K562 (cell line): Measurements from ENCODE around the gene BRINP2. TPM values are rescaled to one million over a fixed set of nuclear protein-coding genes. Genes with fewer than 3 reads are reported as not detected.

Experiments
- ATAC-seq: fragments of 200-7000 bp; cut with Tn5 transposase; 3 replicates; pipeline ENCODE4 v1.9.1; 2020; ENCODE audit warnings: moderate library complexity
- BruUV-seq: library from RNA; stranded (reverse); fragments of 400-500 nt; replicated peaks from 2 replicates; lab custom pipeline; 2021; lab: Mats Ljungman, UMichigan
- CTCF ChIA-PET: fragments of 300-600 bp; formaldehyde crosslinking; extraction: SDS; loops from one replicate; lab custom pipeline; 2021; ENCODE audit warnings: low intra/inter-chr PET ratio; lab: Yijun Ruan, JAX
- POLR2A ChIA-PET: fragments of 300-600, 350-650 bp; sonication (Branson Sonifier 250); formaldehyde crosslinking; extraction: SDS; loops from one replicate; lab custom pipeline; 2021; ENCODE audit warnings: antibody characterized with exemption, inconsistent platforms; lab: Yijun Ruan, JAX
- DNase-seq, 4 experiments: peaks; one replicate each; pipeline versions ENCODE4 v3.0.0 to v3.0.0-alpha.2; 2011 to 2018; ENCODE audit warnings: low spot score in 3 of 4, mixed read lengths in 3 of 4; ENCODE audit errors: extremely low read depth in 1 of 4
- FAIRE-seq: peaks from 2 replicates; lab custom pipeline; 2011; peaks lifted over from hg19 to GRCh38; lab: Jason Lieb, UNC
- H2AFZ ChIP-seq: 2 replicates; pipeline ENCODE4 v1.6.0; 2011; ENCODE audit warnings: low read depth, low read length, control low read depth, inconsistent platforms
- H3K27ac ChIP-seq: fragments of 200-600 bp; 3 replicates; pipeline ENCODE4 v1.8.0; 2011; ENCODE audit warnings: low read depth, mild to moderate bottlenecking, control low read depth, inconsistent platforms, low read length, moderate library complexity, mixed read lengths; ENCODE audit errors: extremely low read depth
- H3K27me3 ChIP-seq, 2 experiments: fragments of 300-600 bp in 1 of 2; 2 replicates in 1 of 2; 3 replicates in 1 of 2; pipeline versions ENCODE4 v1.6.0 to v1.8.0; 2011; ENCODE audit warnings: inconsistent platforms in 2 of 2, low read length in 2 of 2, mild to moderate bottlenecking in 1 of 2, mixed read lengths in 1 of 2, moderate library complexity in 1 of 2; ENCODE audit not compliant: control insufficient read depth in 2 of 2, insufficient read depth in 2 of 2
- H3K36me3 ChIP-seq: fragments of 300-600 bp; 3 replicates; pipeline ENCODE4 v1.8.0; 2011; ENCODE audit warnings: mild to moderate bottlenecking, low read length, inconsistent platforms; ENCODE audit not compliant: control insufficient read depth, insufficient read depth
- H3K4me1 ChIP-seq, 2 experiments: fragments of 200-600 bp in 1 of 2; replicated peaks in 1 of 2; 2 replicates in 1 of 2; 3 replicates in 1 of 2; pipeline versions ENCODE4 v1.5.1 to v1.8.0; 2011; ENCODE audit warnings: inconsistent platforms in 2 of 2, low read length in 2 of 2, mild to moderate bottlenecking in 1 of 2, mixed read lengths in 1 of 2, moderate library complexity in 1 of 2; ENCODE audit not compliant: control insufficient read depth in 2 of 2, insufficient read depth in 2 of 2
- H3K4me2 ChIP-seq: 2 replicates; pipeline ENCODE4 v1.6.1; 2011; ENCODE audit warnings: low read length, control low read depth, inconsistent platforms, mixed read lengths; ENCODE audit not compliant: insufficient read depth
- H3K4me3 ChIP-seq: fragments of 200-600 bp; sonication (generic), shearing (Covaris generic); 2 replicates; pipeline ENCODE4 v1.5.1; 2016; ENCODE audit warnings: control low read depth, inconsistent platforms
- H3K79me2 ChIP-seq: fragments of 200-600 bp; 3 replicates; pipeline ENCODE4 v1.8.0; 2011; ENCODE audit warnings: low read length, inconsistent platforms; ENCODE audit not compliant: control insufficient read depth, insufficient read depth
- H3K9ac ChIP-seq, 2 experiments: 2 replicates each; pipeline versions ENCODE4 v1.6.0 to v1.6.1; 2011; ENCODE audit warnings: low read depth in 2 of 2, low read length in 2 of 2, control low read depth in 1 of 2, inconsistent platforms in 1 of 2, mild to moderate bottlenecking in 1 of 2, mixed read lengths in 1 of 2; ENCODE audit not compliant: insufficient read depth in 1 of 2
- H3K9me1 ChIP-seq: one replicate; pipeline ENCODE4 v1.6.0; 2011; ENCODE audit warnings: inconsistent platforms, mild to moderate bottlenecking, low read length, moderate library complexity; ENCODE audit not compliant: control insufficient read depth, insufficient read depth
- H3K9me3 ChIP-seq: replicated peaks from 2 replicates; pipeline ENCODE4 v1.5.1; 2011; ENCODE audit warnings: low read depth, low read length, inconsistent platforms; ENCODE audit not compliant: control insufficient read depth, insufficient read depth
- H4K20me1 ChIP-seq: replicated peaks from 2 replicates; pipeline ENCODE4 v1.6.1; 2011; ENCODE audit warnings: low read length, inconsistent platforms, mixed read lengths; ENCODE audit not compliant: control insufficient read depth, insufficient read depth
- HNRNPL ChIP-seq: fragments of 200-400 bp; formaldehyde crosslinking; IDR thresholded peaks from 2 replicates; pipeline ENCODE4 v1.6.1; 2017; ENCODE audit warnings: low read depth, mild to moderate bottlenecking, low read length
- KDM2B ChIP-seq: fragments of 250-450 bp; sonication (Bioruptor Pico); IDR thresholded peaks from 2 replicates; pipeline ENCODE4 v1.8.0; 2021; ENCODE audit warnings: mild to moderate bottlenecking, moderate library complexity
- MEF2D ChIP-seq: conservative IDR thresholded peaks from 2 replicates; pipeline ENCODE4 v1.6.1; 2016; ENCODE audit warnings: low read depth, missing genetic modification characterization, missing compliant biosample characterization
- TCF15 ChIP-seq: fragments of 250-450 bp; sonication (Bioruptor Pico); IDR thresholded peaks from 2 replicates; pipeline ENCODE4 v1.8.0; 2022; ENCODE audit warnings: moderate library complexity, mild to moderate bottlenecking, inconsistent platforms
- WGBS: fragments of 100-300 bp; shearing (Covaris generic); methylation state at CpG from one replicate; pipeline ENCODE4 v1.1.6; 2016; ENCODE audit warnings: low coverage, mixed read lengths; ENCODE audit not compliant: insufficient coverage; ENCODE audit errors: missing lambda C conversion rate; 5-methylcytosine and 5-hydroxymethylcytosine counted together
- in situ Hi-C: fragments of 300-500 bp; cut with MboI; formaldehyde crosslinking; loops from 4 replicates; pipeline ENCODE4 v1.15.0; 2018; ENCODE audit warnings: inconsistent platforms, mixed read lengths
- intact Hi-C: fragments of 100-400 bp; cut with micrococcal nuclease; formaldehyde crosslinking; loops from 2 replicates; pipeline ENCODE4 v1.14.2; 2022
- polyA plus RNA-seq, 8 experiments: library from polyadenylated mRNA; depleted of rRNA in 4 of 8; stranded (reverse) in 5 of 8; unstranded in 3 of 8; fragments of >200 nt; fragmentation: Nextera tagmentation in 2 of 8; fragmentation: Illumina TruSeq in 1 of 8; extraction: Ambion mirVana in 2 of 8; extraction: Trizol in 1 of 8; gene quantifications; 2 replicates each; pipeline versions ENCODE4 v1.2.1 to v1.2.3, GENCODE V29; 2011 to 2014; ENCODE audit warnings: inconsistent platforms in 1 of 8, missing spikeins in 1 of 8
- total RNA-seq, 7 experiments: library from RNA; depleted of rRNA in 6 of 7; stranded (reverse); fragments of >200 nt in 6 of 7; fragmentation: Illumina TruSeq in 2 of 7; extraction: Trizol in 2 of 7; gene quantifications; 2 replicates each; pipeline versions ENCODE4 v1.2.1 to v1.2.3, GENCODE V29; 2011 to 2021; ENCODE audit warnings: low replicate concordance in 1 of 7
- TF ChIP-seq, protein P1 (sequence below), 2 experiments: fragments of 450-650 bp; IDR thresholded peaks; 2 replicates each; pipeline ENCODE4 v1.6.1; 2018; ENCODE audit warnings: mild to moderate bottlenecking in 2 of 2, low read depth in 1 of 2; ENCODE audit not compliant: partially characterized antibody in 2 of 2
- TF ChIP-seq, protein P2 (sequence below): IDR thresholded peaks from 2 replicates; pipeline ENCODE4 v1.6.1; 2014; ENCODE audit warnings: antibody characterized with exemption

BRINP2 gene
- total and polyA plus RNA-seq, 9 of the 15 experiments (the other 6 are each of a cell fraction or from before 2014, with no cell fraction given) = not detected

GRCh38 chr1:177328251-177328650 is 157.5 kb downstream of the BRINP2 start:
- no peaks in the 10 kb centered on the region for H3K36me3 ChIP-seq
- intact Hi-C loops = no loop called here
- no peak for FAIRE-seq
- no peak overlapping the region for H3K9ac ChIP-seq
- H3K4me1 ChIP-seq = no peaks in the 10 kb centered on the region
- in situ Hi-C loops = no loop called here
- no peak overlapping the region for H2AFZ ChIP-seq
- H3K4me3 ChIP-seq = no peak overlapping the region
- ChIA-PET POLR2A (no interaction called here), CTCF (no interaction called here)
- H3K79me2 ChIP-seq = no peaks in the 10 kb centered on the region
- no peak overlapping the region for H3K4me2 ChIP-seq
- H4K20me1 ChIP-seq = no peaks in the 10 kb centered on the region
- ATAC-seq = no peak
- H3K9me1 ChIP-seq = no peaks in the 10 kb centered on the region
- 0% methylated on average over 2 of the region's 2 CpGs for WGBS
- H3K27ac ChIP-seq = no peak overlapping the region
- no peak for DNase-seq
- BruUV-seq = no TSS peak
- no peak for TF ChIP-seq KDM2B
- no peak for TF ChIP-seq MEF2D (tag)
- TF ChIP-seq, protein P1, sequence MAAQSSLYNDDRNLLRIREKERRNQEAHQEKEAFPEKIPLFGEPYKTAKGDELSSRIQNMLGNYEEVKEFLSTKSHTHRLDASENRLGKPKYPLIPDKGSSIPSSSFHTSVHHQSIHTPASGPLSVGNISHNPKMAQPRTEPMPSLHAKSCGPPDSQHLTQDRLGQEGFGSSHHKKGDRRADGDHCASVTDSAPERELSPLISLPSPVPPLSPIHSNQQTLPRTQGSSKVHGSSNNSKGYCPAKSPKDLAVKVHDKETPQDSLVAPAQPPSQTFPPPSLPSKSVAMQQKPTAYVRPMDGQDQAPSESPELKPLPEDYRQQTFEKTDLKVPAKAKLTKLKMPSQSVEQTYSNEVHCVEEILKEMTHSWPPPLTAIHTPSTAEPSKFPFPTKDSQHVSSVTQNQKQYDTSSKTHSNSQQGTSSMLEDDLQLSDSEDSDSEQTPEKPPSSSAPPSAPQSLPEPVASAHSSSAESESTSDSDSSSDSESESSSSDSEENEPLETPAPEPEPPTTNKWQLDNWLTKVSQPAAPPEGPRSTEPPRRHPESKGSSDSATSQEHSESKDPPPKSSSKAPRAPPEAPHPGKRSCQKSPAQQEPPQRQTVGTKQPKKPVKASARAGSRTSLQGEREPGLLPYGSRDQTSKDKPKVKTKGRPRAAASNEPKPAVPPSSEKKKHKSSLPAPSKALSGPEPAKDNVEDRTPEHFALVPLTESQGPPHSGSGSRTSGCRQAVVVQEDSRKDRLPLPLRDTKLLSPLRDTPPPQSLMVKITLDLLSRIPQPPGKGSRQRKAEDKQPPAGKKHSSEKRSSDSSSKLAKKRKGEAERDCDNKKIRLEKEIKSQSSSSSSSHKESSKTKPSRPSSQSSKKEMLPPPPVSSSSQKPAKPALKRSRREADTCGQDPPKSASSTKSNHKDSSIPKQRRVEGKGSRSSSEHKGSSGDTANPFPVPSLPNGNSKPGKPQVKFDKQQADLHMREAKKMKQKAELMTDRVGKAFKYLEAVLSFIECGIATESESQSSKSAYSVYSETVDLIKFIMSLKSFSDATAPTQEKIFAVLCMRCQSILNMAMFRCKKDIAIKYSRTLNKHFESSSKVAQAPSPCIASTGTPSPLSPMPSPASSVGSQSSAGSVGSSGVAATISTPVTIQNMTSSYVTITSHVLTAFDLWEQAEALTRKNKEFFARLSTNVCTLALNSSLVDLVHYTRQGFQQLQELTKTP (IDR thresholded peaks at IDR 0.05; ENCODE audit: low read depth in 1 of 2, partially characterized antibody in 2 of 2) = no peak
- TF ChIP-seq TCF15 (CRISPR knock-in tag) = no peak
- TF ChIP-seq, protein P2, sequence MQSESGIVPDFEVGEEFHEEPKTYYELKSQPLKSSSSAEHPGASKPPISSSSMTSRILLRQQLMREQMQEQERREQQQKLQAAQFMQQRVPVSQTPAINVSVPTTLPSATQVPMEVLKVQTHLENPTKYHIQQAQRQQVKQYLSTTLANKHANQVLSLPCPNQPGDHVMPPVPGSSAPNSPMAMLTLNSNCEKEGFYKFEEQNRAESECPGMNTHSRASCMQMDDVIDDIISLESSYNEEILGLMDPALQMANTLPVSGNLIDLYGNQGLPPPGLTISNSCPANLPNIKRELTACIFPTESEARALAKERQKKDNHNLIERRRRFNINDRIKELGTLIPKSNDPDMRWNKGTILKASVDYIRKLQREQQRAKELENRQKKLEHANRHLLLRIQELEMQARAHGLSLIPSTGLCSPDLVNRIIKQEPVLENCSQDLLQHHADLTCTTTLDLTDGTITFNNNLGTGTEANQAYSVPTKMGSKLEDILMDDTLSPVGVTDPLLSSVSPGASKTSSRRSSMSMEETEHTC = no peak
- TF ChIP-seq HNRNPL = no peak
- no peaks in the 10 kb centered on the region; the same call in 1 of the 2 replicates for H3K9me3 ChIP-seq
- no peaks in the 10 kb centered on the region for H3K27me3 ChIP-seq
